GM19099 (cell line): ENCODE data around the gene RRAS2.

ENCODE experiments used
- POLR2A ChIP-seq: IDR thresholded peaks from 3 replicates; pipeline ENCODE4 v1.6.1; 2011; ENCODE audit warnings: low read depth; ENCODE audit not compliant: insufficient read length; ENCODE audit errors: extremely low read depth

Gene RRAS2

DNA sequence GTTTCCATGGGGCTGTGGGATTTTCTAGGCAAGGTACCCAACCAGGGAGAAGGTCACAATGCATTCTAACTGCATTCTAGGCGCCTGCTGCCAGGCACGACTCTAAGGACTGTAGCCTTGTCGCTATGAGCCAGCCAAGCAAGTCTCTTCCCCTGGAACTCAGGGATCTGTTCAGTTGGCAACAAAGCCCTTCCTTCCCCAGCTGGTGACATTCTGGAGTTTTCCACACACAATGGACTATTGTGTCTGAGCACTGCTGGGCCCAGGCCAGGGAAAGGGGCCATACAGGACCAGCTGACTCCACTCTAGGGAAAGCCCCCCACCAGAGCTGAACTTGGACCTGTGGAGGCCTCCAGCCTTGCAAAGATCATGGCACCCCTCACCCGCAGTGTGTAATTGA, 116.8 kb downstream of the RRAS2 start:
- TF ChIP-seq POLR2A = no peak

GRCh38 chr11:14240951-14241350, 118.0 kb downstream of the RRAS2 start:
- TF ChIP-seq POLR2A = no peak

GRCh38 chr11:14240221-14240620, 118.8 kb downstream of the RRAS2 start:
- TF ChIP-seq POLR2A = no peak

GRCh38 chr11:14237444-14237961, 121.5 kb downstream of the RRAS2 start:
- no peak for TF ChIP-seq POLR2A

DNA sequence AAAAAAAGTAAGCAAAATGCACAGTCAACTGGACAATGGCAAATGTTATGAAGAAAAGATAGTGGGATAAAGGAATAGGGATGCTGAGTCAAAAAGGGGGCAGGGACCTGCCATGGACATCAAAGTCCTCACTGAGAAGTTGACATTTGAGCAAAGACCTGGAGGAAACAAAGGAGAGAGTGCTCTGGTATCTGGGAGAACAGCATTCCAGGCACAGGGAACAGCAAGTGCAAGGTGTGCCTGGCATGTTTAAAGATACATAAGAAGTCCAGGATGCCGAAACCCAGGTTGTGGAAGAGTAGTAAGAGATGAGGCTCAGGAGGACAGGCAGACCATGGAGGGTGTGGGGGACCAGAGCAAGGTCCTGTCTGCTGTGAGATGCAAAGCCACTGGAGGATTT, 123.3 kb downstream of the RRAS2 start:
- TF ChIP-seq POLR2A = no peak

DNA sequence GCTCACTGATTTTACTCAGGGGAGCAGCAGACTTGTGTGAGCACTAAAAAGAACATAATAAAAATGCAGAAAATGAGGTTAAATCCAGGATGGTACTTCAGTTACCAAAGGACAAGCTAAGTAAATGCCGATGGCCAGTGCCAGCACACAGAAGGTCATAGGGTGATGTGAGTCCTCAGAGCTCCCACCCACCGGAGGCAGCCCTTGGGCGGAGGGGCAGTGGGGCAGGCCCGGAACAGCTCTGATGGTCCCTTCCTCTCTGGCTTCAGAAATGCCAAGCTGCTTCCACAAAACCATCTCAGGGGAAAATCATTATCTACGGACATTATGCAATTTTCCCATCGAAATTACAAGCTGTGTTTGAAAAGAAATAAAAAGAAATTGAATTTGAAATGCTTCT, 124.5 kb downstream of the RRAS2 start:
- no peak for TF ChIP-seq POLR2A

DNA sequence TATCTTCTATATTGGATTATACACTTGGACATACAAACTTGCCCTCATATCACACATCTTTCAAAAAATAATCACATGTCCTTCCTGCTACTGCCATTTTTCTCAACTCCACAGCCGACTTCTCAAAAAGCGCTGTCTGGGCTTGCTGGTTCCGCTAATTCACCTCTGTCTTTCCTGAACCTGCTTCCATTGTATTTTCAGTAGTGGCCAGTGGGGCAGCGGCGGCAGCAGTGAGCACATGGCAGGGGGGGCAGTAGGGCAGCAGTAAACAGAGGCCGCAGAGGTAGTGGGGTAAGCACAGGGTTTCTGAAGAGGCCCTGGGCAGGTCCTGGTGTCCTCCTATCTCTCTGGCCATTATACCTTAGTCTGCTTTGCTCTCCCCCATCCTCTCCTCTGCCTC, 126.3 kb downstream of the RRAS2 start:
- TF ChIP-seq POLR2A = no peak

GRCh38 chr11:14230407-14230806, 128.6 kb downstream of the RRAS2 start:
- no peak for TF ChIP-seq POLR2A

DNA sequence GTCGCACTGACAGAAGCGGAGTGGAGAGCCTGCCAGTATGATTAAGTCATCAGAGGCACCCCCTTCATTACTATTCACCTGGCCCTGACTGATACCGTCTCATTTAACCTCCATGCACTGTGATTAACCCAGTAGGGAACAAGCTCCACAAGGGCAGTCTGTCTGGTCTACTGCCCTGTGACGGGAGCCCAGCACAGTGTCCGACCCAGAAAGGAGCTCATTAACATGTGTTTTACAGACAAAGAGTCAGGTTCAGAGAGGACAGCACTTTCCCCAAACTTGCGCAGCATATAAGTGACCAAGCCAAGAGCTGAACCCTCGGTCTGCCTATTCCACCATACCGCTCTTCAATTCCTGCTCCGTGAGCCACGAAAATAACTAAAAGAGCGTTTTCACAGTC, 129.5 kb downstream of the RRAS2 start:
- no peak for TF ChIP-seq POLR2A

DNA sequence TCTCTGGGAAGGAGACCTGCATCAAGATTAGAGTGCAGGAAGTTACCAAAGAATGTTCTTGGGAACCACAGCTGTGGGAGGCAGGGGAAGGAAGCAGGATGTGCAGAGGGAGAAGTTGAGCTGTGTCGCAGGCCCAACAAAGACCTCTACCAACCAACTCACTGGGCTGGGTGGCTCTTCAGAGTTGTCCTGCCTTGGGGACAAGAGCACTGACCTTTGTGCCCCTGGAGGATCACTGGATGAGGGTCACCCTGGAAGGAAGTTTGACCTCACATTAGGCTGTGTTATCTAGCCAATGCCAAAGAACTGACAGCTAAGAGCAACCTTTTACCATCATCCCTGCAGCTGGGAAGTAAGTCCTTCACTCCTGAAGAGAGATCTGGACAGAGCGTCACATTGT, 130.6 kb downstream of the RRAS2 start:
- no peak for TF ChIP-seq POLR2A
